GM13976 (cell line): ENCODE measurements around the gene MADCAM1.

Source experiments
- DNase-seq: peaks from one replicate; pipeline ENCODE4 v3.0.0; 2012; ENCODE audit warnings: low spot score
- in situ Hi-C: fragments of 300-500 bp; cut with MboI; formaldehyde crosslinking; loops from one replicate; pipeline ENCODE4 v1.12.0; 2022; ENCODE audit warnings: low sequenced_read_pairs, mixed read lengths, inconsistent platforms; ENCODE audit not compliant: unreplicated experiment
- TF ChIP-seq, protein P1 (sequence below): IDR thresholded peaks from 2 replicates; pipeline ENCODE4 v1.5.1; 2012; ENCODE audit warnings: borderline replicate concordance, mild to moderate bottlenecking; ENCODE audit not compliant: insufficient read depth; ENCODE audit errors: extremely low read depth, missing control alignments, control extremely low read depth

Gene MADCAM1

GRCh38 chr19:467554-467953, 28.7 kb upstream of the MADCAM1 start:
- TF ChIP-seq, protein P1, sequence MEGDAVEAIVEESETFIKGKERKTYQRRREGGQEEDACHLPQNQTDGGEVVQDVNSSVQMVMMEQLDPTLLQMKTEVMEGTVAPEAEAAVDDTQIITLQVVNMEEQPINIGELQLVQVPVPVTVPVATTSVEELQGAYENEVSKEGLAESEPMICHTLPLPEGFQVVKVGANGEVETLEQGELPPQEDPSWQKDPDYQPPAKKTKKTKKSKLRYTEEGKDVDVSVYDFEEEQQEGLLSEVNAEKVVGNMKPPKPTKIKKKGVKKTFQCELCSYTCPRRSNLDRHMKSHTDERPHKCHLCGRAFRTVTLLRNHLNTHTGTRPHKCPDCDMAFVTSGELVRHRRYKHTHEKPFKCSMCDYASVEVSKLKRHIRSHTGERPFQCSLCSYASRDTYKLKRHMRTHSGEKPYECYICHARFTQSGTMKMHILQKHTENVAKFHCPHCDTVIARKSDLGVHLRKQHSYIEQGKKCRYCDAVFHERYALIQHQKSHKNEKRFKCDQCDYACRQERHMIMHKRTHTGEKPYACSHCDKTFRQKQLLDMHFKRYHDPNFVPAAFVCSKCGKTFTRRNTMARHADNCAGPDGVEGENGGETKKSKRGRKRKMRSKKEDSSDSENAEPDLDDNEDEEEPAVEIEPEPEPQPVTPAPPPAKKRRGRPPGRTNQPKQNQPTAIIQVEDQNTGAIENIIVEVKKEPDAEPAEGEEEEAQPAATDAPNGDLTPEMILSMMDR: no peak
- in situ Hi-C loops: no loop called here
- DNase-seq: no peak

GRCh38 chr19:468587-469256, 27.6 kb upstream of the MADCAM1 start:
- in situ Hi-C loops: no loop called here
- DNase-seq: no peak
- TF ChIP-seq, protein P1: no peak

DNA sequence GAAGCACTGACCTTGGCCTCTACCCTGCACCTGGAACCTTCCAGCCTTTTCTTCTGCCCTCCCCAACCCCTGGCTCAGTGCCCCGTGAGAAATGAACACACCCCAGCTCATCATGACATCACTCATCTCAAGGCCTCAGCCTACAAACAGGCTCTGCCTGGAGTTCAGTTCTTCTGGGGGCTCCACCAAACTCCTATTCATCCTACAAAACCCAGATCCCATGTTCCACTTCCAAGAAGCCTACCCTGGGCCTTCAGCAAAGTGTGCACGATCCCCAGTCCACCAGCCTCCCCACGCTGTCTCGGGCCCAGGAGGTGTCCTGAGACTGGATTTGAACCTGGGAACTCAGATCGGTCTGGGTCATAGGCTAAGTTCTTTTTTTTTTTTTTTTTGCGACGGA, 26.5 kb upstream of the MADCAM1 start:
- in situ Hi-C loops: no loop called here
- TF ChIP-seq, protein P1: no peak
- no peak for DNase-seq

GRCh38 chr19:470701-471100, 25.6 kb upstream of the MADCAM1 start:
- in situ Hi-C loops: no loop called here
- no peak for DNase-seq
- TF ChIP-seq, protein P1: no peak

GRCh38 chr19:472005-472858, 24.1 kb upstream of the MADCAM1 start:
- TF ChIP-seq, protein P1: no peak
- in situ Hi-C loops: no loop called here
- DNase-seq: no peak

GRCh38 chr19:474126-475078, 21.9 kb upstream of the MADCAM1 start:
- no peak for DNase-seq
- TF ChIP-seq, protein P1: no peak
- in situ Hi-C loops: no loop called here
